MM.1S (cell line): Measurements from ENCODE around the gene XRN2.

Source experiments
- DNase-seq: peaks from one replicate; pipeline ENCODE4 v3.0.0-alpha.2; 2015
- H2AFZ ChIP-seq: fragments of 300-600 bp; sonication (generic); 2 replicates; pipeline ENCODE4 v1.6.0; 2016; ENCODE audit warnings: antibody characterized with exemption, low read length
- H3F3A ChIP-seq: fragments of 300-600 bp; sonication (generic); 2 replicates; pipeline ENCODE4 v1.6.1; 2016; ENCODE audit warnings: mild to moderate bottlenecking, antibody characterized with exemption, low read length, moderate library complexity, mixed read lengths; ENCODE audit not compliant: insufficient read depth
- H3K27ac ChIP-seq: fragments of 300-600 bp; sonication (generic); 2 replicates; pipeline ENCODE4 v1.5.1; 2016; ENCODE audit warnings: mild to moderate bottlenecking, low read length
- H3K27me3 ChIP-seq: fragments of 300-600 bp; sonication (generic); replicated peaks from 2 replicates; pipeline ENCODE4 v1.6.0; 2016; ENCODE audit warnings: low read length; ENCODE audit not compliant: insufficient read depth
- H3K36me3 ChIP-seq: fragments of 300-600 bp; sonication (generic); replicated peaks from 2 replicates; pipeline ENCODE4 v1.6.1; 2016; ENCODE audit warnings: mild to moderate bottlenecking, low read length, mixed read lengths; ENCODE audit not compliant: insufficient read depth
- H3K4me1 ChIP-seq: fragments of 300-600 bp; sonication (generic); 2 replicates; pipeline ENCODE4 v1.6.1; 2016; ENCODE audit warnings: low read length, mixed read lengths
- H3K4me2 ChIP-seq: fragments of 300-600 bp; sonication (generic); 2 replicates; pipeline ENCODE4 v1.6.0; 2016; ENCODE audit warnings: low read depth, low read length
- H3K4me3 ChIP-seq: fragments of 300-600 bp; sonication (generic); 2 replicates; pipeline ENCODE4 v1.5.1; 2016; ENCODE audit warnings: low read length, mixed read lengths
- H3K79me2 ChIP-seq: fragments of 300-600 bp; sonication (generic); 2 replicates; pipeline ENCODE4 v1.6.1; 2016; ENCODE audit warnings: mixed run types, low read length, mixed read lengths
- H3K9ac ChIP-seq: fragments of 300-600 bp; sonication (generic); 2 replicates; pipeline ENCODE4 v1.6.1; 2016; ENCODE audit warnings: low read length, mixed read lengths
- H3K9me2 ChIP-seq: fragments of 300-600 bp; sonication (generic); replicated peaks from 2 replicates; pipeline ENCODE4 v1.6.1; 2016; ENCODE audit warnings: mild to moderate bottlenecking, low read length, mixed read lengths; ENCODE audit not compliant: insufficient read depth
- H3K9me3 ChIP-seq: fragments of 300-600 bp; sonication (generic); replicated peaks from 2 replicates; pipeline ENCODE4 v1.6.1; 2016; ENCODE audit warnings: mild to moderate bottlenecking, low read length, mixed read lengths; ENCODE audit not compliant: insufficient read depth
- H4K20me1 ChIP-seq: fragments of 300-600 bp; sonication (generic); 2 replicates; pipeline ENCODE4 v1.6.1; 2016; ENCODE audit warnings: mild to moderate bottlenecking, low read length, moderate library complexity, mixed read lengths; ENCODE audit not compliant: insufficient read depth
- CTCF ChIP-seq: fragments of 300-600 bp; sonication (generic); IDR thresholded peaks from 2 replicates; pipeline ENCODE4 v1.5.1; 2016; ENCODE audit warnings: antibody characterized with exemption, low read length, mixed read lengths
- EZH2 ChIP-seq: fragments of 300-600 bp; sonication (generic); optimal IDR thresholded peaks from 2 replicates; pipeline ENCODE3; 2017; ENCODE audit warnings: low read depth, mild to moderate bottlenecking, antibody characterized with exemption, low read length, mixed read lengths
- EZH2phosphoT487 ChIP-seq: fragments of 300-600 bp; sonication (generic); IDR thresholded peaks from 2 replicates; pipeline ENCODE4 v1.6.1; 2018; ENCODE audit warnings: antibody characterized with exemption, low read length

Gene XRN2

GRCh38 chr20:21432911-21433310 is 129.8 kb downstream of the XRN2 start:
- H3K9ac ChIP-seq = no peak overlapping the region
- H3K4me3 ChIP-seq = no peak overlapping the region
- no peaks in the 10 kb centered on the region for H3K9me3 ChIP-seq
- H3K9me2 ChIP-seq = no peaks in the 10 kb centered on the region
- H3F3A ChIP-seq = no peaks in the 10 kb centered on the region
- no peak overlapping the region for H3K4me2 ChIP-seq
- H2AFZ ChIP-seq = no peak overlapping the region
- no peak for DNase-seq
- no peaks in the 10 kb centered on the region for H3K79me2 ChIP-seq
- H3K36me3 ChIP-seq = no peaks in the 10 kb centered on the region
- H4K20me1 ChIP-seq = no peaks in the 10 kb centered on the region
- TF ChIP-seq CTCF (no peak), EZH2 (no peak), EZH2phosphoT487 (no peak)
- no peak overlapping the region for H3K27ac ChIP-seq
- H3K27me3 ChIP-seq = no peaks in the 10 kb centered on the region
- H3K4me1 ChIP-seq = no peaks in the 10 kb centered on the region

GRCh38 chr20:21433329-21433890 is 130.3 kb downstream of the XRN2 start:
- Histone ChIP-seq H2AFZ (no peak overlapping the region), H3F3A (no peaks in the 10 kb centered on the region), H3K9ac (no peak overlapping the region), H3K4me2 (no peak overlapping the region), H3K9me2 (no peaks in the 10 kb centered on the region), H3K4me1 (no peaks in the 10 kb centered on the region), H3K27ac (no peak overlapping the region), H3K79me2 (no peaks in the 10 kb centered on the region), H3K4me3 (no peak overlapping the region), H3K27me3 (no peaks in the 10 kb centered on the region), H3K36me3 (no peaks in the 10 kb centered on the region), H4K20me1 (no peaks in the 10 kb centered on the region), H3K9me3 (no peaks in the 10 kb centered on the region)
- DNase-seq = no peak
- no peak for TF ChIP-seq EZH2
- no peak for TF ChIP-seq EZH2phosphoT487
- TF ChIP-seq CTCF = no peak

GRCh38 chr20:21435576-21435975 is 132.4 kb downstream of the XRN2 start:
- Histone ChIP-seq H3K27ac (no peak overlapping the region), H3K4me2 (no peak overlapping the region), H3K9me2 (no peaks in the 10 kb centered on the region), H3K9me3 (no peaks in the 10 kb centered on the region), H4K20me1 (no peaks in the 10 kb centered on the region), H3K79me2 (no peaks in the 10 kb centered on the region), H2AFZ (no peak overlapping the region), H3K9ac (no peak overlapping the region), H3K27me3 (no peaks in the 10 kb centered on the region), H3K4me3 (no peak overlapping the region), H3K36me3 (no peaks in the 10 kb centered on the region), H3K4me1 (no peaks in the 10 kb centered on the region), H3F3A (no peaks in the 10 kb centered on the region)
- no peak for TF ChIP-seq EZH2
- TF ChIP-seq CTCF = no peak
- TF ChIP-seq EZH2phosphoT487 = no peak
- no peak for DNase-seq
